SHP77 treated with DMSO at 0.1 percent for 48 hours (cell line): Measurements from ENCODE around the gene KCNMA1.
A peak's percentile ranks its signal among the peaks of the same experiment; 100 is the strongest.

Experiments
- DNase-seq: peaks from one replicate; lab custom pipeline; 2025; lab: John Stamatoyannopoulos, UW

The KCNMA1 gene

DNA sequence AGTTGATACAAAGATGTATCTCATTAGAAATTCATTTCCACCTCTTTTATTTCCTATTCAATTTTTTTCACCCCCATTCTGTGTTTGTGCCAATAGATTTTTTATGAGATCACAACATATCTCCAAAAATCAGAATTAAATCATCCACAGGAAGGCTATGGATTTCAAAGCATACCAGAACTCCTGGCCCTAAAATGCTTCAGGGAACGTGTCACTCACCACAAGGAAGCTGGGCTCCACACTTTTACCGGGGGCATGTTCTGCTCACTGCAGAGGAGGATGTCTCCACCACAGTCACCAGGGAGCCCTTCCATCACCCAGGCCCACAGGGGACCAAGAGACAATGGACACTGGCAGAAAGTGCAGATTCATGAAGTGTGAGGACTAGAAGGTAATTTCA is 456.8 kb downstream of the KCNMA1 start:
- DNase-seq, result no peak

DNA sequence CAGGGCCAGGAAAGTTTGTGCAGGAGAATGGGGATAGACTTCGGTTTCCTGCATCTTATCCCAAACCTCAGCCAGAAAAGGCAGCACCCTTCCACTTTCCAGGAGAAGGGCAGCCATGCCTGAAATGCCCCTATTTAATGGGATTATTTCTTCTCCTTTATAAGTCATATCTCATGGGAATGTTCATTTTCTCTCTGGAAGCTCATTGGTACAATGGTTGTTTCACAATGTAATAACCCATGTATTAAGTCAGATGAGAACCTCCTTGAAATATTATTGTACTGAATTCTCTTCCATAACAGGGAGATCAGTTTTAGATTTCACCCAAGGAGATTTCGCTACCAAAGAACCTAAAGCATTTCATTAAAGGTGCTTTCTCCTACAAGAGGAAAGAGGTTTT is 457.5 kb downstream of the KCNMA1 start:
- no peak for DNase-seq

DNA sequence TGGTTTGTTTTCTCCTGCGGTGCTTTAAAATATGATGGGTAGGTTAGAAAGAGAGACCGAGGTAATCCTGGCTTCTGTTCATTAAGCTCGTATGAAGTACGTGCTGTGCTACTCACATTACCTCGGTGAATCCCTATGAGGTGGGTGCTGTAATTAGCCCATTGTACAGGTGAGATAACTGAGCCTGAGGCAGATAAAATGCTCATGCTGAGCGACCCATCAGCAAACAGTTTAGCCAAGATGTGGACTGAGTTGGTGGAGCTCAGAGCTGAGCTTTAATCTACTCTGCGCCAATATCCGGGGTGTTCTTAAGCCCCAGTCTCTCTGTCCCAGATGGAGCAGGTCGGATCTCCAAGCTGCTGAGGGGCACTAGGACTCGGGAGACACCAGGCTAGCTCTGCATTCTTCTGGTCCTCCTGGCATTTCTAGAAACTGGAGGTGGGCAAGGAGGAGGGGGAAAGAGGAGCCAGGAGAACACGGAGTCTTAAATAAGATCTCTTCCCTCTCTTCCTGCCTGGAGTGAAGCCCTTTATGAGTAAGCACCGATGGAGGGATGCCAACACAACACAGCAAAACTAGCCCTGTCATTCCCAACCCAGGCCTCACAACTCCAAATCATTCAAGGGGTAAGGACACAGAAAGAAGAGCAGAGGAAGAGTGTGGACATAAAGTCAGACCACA is 458.5 kb downstream of the KCNMA1 start:
- no peak for DNase-seq

DNA sequence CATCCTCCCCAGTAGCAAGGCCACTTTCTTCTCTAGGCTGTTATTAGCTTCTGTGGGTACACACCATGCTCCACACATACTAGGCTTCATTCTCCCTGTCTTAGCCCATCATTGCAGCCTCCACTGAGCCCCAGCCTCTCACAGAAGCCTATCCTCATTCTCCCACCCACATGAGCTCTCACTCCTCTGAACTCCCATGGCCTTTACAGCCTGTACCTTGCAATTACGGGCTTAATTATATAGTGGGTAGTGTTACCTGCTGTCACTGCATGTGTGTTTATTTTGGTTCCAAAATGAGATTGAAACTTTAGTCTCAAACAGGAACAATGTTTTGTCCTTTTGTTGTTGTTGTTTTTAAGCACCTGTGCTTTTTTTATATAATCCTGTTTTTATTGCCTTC is 460.0 kb downstream of the KCNMA1 start:
- no peak for DNase-seq

DNA sequence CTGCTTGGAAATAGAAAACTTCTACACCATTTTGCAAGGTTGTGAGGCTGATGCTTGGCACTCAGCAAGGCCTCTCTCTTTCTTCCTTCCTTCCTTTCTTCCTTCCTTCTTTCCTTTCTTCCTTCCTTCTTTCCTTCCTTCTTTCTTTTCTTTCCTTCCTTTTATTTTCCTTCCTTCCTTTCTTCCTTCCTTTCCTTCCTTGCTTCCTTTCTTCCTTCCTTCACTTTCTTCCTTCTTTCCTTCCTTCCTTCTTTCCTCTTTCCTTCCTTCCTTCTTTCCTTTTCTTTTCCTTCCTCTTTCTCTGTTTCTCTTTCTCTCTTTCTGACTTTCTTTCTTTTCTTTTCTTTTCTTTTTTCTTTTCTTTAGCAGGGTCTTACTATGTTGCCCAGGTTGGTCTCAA is 460.4 kb downstream of the KCNMA1 start:
- no peak for DNase-seq

DNA sequence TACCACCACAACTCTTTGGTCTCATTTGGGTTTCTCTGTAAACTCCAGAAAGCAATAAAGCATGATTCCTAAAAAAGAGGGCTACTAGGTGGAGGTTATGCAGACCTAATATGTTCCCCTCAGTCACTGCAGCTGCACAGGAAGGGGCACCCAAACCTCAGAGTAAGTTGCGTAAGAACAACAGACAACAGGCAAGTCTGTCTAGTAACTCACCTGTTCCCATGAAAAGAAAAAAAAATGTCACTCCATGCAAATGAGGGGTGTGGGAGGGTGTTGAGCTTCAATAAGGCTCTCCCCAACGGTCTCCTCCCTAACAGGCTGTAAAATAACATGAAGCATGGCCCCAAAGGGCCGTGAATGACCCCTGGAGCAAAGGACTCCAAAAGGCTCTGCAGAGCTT is 461.4 kb downstream of the KCNMA1 start:
- DNase-seq, result no peak

DNA sequence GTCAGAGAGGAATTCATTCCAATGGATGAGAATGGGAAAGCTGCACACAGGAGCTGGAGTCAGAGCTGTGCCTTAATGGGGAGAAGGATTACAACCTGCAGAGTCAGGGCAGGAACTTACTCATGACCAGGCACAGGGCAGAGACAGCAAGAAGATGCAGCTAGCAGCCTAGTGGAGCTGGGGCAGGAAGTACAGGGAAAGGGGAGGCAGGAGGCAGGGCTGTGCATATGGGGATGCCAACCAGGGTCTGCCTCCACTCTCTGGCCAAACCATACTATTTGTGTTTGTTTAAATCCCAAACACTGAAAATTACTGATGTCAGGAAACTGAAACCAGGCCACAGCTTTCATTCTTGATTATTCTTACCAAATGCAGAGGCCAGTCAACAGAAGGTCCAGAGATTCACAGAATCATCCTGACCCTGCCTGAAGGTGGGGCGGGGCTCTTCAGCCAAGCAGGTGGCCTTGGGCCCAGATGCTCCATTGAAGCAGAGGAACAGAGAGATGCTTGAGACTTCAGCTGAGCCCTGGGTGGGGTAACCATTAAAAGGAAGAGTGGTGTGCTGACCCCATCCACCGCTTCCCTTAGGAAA is 461.9 kb downstream of the KCNMA1 start:
- DNase-seq, result no peak

DNA sequence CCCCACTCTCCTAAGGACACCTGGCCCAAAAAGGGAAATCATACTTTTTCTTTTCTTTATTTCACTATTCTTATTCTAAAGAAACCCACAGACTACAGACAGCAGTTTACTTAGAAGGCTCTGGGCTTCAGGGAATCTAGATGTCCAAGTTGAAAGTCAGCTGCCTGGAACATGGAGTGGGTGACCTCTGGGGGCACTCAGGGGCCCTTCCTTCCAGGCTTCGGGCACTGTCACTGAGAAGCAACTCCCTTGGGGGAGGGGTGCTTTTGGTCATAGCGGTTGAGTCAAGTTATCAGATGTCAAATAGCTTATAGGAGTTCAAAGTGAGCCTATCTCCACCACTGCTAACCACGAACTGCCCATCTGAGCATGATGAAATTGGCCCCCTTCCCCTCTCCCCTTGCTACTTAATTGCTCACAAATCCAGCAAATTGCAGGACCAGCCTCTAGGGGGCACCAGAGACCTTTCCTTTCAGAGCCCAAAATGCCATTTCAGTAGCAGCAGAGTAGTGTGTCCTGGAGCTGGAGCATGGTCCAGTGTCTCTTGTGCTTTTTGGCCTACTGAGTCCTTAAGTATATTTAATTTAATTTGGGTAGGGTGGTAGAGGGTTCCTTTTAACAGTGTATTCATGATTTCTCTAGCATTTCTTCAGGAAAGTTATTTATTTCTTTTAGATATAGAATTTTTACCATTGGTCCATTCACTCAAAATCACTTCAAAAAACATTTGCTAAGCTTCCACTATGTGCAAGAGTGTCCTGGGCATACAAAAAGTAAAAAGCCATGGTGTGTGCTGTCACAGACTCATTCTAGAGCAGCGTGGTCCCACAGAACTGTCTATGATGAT is 463.8 kb downstream of the KCNMA1 start:
- DNase-seq, result peak; percentile 11

DNA sequence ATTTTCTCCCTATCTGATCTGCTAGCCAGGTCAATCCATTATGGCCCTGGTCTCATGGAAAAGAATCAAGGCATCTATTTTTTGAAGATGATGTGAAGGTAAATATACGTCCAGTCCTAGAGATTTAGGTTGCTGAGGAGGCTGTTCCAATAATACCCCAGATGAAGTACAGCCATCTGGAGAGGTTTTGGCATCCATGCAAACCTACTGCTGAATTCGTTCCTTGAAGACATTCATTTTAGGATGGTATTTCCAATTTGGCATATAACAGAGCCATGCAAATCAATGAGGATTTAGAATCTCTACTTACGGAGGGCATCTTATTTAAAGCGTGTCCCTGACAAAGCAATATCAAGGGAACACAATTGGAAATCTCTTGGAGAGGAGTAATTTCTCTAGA is 465.5 kb downstream of the KCNMA1 start:
- DNase-seq, result no peak

DNA sequence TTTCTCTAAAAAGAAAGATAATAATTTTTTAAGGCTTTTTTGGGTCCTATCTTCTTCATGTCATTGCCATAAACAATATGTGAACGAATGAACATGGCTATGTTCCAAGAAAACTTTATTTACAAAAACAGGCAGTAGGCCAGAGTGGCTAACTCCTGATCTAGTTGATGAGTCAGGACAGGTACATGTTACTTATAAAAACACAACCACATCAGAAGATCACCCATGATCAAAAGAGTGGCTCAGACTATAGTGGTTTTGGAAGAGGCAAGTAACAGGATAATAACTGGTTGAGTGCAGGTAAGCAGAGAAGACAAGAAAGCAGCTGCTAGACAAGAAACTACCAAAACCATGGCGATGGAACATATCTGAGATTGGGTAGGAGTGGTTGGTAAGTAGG is 468.7 kb downstream of the KCNMA1 start:
- DNase-seq, result no peak

DNA sequence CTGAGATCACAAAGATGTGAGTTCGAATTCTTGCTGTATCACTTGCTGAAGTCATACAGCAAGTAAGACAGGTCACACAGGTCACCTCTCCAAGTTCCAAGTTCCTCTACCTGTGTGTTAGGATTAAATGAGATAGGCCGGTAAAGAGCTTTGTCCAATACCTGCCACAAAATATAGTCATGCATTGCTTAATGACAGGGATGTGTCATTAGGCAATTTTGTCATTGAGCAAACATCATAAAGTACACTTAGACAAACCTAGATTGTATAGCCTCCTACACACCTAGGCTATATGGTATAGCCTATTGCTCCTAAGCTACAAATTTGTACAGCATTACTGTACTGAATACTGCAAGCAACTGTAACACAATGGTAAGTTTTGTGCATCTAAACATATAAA is 469.4 kb downstream of the KCNMA1 start:
- DNase-seq, result no peak

DNA sequence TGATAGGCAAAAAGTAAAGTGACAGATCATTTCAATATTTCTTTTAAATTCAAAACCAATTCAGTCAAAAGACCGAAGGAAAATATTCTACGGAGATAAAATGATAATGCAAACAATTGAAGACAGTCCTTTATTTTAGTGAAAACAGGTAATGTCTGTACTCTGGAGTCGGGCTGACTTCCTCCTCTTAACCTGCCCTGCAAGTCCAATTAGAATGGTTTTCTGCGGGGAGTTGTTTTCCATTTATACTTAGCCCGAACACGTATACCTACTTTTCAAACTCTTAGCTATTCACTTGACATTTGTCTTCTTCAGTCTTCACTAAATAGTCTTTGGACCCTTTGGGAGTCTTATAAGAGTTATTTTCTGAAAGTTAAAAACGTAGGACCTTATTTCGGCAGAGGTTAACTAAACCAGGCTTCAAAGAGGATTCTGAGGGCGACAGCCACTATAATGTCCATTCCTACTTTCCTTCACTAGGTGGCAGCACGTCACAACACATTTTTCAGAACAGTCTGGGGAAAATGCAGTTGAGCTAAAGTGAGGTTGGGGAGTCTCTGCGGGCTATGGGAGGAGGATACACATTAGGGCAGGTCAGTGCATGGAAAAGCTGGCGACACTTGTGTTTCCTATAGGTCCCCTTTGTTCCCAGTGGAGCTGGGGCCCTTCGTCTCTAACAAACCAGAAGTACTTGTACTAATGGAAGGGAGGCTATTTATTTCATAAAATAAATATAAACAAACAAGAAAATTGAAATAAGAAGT is 472.0 kb downstream of the KCNMA1 start:
- DNase-seq, result peak; percentile 36

DNA sequence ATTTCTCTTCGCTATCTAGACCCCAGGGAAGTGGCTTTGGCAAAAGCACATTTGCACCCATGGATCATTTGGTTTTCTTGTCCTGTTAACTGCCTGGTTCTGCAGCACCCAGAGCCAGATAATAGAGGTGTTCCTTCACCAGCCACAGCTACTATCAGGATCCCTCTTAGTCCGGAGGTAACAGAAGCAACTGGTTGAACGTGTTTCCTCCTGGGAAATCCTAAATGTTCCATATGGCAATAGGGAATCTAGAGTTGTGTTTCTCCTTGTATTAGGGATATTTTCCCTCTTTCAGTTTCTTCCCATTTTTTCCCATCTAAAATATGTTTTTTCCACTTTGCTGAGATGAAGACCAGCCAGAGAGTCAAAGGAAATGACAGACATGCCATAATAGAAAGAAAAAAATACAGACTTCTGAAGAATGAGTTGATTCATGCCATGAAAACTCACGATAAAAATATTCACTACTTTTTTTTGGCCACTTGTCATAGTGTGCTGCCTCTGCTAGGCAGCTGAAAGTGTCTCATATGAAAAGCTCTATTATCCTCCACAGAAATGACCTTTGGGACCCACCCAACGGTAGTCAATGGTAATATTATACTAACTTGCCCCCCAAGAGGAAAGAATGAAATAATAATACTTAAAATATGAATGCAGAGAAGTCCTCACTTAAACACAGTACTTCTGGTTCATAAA is 472.8 kb downstream of the KCNMA1 start:
- no peak for DNase-seq

DNA sequence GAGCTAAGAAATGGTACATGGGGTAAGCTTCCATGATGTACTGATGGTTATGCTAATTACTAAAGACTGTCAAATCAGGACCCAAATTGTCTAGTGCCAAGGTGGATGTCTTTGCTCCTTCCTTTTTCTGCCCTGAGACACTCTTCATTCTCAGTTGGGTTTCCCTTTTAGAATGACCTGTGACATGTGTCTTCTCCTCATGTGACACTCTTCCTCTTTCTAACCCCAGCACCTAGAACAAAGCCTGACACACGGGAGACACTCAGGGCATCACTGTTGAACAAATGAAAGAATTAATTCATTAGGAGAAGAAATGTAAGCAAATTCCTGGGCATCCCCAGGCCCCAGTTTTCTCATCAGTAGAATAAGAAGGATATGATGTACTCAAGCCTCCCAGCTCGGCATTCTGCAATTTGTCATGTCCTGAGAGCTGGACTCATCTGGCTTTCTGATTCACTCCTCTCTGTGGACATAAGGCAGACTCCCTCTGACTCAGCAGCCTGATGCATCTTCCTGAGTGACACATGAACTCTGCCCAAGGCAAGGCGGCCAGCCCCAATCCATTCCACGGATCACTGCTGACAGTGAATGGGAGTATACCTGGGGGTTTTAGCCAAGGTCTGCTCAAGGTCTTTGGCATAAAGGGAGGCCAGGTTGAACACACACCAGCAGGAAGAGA is 473.8 kb downstream of the KCNMA1 start:
- DNase-seq, result no peak

DNA sequence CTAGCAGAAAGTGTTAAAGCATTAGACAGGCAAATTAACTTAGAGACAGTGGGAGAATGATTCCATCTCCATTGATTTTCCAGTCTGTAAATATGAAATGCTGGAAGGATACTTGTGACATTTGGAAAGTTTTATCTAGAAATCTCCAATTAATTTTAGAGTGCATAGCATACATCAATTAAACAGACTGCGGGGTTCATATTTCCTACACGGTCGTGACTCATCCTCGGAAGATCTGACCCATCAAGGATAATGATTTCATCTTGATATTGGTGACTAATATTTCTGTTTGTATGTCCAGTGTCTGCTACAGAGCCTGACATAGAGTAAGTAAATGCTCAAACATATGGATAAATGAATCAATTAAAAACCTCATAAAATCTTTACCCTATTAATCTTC is 474.9 kb downstream of the KCNMA1 start:
- no peak for DNase-seq

DNA sequence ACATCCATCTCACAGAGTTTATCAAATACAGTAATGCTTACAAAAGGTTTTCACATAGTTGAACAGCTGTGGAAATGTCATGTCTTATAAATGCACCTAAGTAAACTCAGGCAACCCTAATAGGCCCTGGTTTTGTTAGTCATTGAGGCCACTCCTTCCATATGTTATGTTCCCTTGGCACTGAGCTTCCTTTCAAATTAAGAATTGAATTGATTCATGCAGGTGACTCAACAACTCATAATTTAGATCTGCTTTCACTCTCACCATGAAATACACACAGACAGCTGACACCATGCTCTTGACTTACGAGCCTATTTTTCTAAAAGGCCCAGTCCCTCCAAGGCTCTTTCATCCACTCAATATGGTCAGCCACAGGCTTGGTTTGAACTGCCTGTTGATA is 476.9 kb downstream of the KCNMA1 start:
- DNase-seq, result peak; percentile 69

DNA sequence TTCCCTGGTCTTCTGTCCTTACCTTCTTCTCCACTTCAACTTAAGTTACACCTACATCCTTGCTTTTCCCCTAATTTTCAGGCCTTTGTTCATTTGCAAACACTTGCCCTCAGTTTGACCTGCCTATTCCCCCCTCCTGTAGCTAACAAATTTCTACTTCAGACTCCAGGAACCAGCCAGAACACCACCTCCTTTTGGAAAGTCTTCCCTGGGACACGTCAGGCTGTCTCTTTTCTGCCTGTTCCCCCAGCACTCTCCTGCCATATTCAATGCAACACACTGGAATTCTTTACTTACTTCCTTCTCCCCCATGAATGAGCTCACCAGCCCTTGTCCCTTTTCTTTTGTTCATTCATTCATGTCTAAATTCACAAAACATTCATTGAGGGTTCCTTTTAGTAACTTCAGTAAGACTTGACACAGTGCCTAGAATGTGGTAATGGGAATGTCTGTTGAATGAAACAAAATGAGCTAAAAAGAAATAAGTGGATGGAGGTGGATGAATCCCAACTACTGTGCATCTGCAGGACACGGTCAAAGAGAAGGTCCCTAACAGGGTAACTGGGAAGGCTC is 478.0 kb downstream of the KCNMA1 start:
- DNase-seq, result no peak

DNA sequence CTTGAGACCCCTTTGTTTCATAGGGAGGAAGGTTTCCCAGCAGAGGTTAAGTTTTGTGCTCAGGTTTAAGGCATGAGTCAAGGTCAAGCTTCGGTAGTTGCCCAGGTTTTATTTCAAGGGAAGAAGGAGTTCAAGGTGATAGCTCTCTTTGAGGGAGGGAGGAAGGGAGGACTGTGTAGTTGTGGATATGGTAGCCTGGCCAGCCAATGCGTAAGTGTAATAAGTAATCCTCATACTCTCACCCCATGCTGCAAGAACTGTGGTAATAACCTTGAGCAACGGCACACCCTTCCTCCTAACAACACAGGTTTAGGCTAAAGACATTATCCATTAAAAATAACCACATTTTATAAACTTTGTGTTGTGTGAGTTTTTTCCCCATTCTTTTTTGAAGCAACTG is 478.9 kb downstream of the KCNMA1 start:
- DNase-seq, result no peak

DNA sequence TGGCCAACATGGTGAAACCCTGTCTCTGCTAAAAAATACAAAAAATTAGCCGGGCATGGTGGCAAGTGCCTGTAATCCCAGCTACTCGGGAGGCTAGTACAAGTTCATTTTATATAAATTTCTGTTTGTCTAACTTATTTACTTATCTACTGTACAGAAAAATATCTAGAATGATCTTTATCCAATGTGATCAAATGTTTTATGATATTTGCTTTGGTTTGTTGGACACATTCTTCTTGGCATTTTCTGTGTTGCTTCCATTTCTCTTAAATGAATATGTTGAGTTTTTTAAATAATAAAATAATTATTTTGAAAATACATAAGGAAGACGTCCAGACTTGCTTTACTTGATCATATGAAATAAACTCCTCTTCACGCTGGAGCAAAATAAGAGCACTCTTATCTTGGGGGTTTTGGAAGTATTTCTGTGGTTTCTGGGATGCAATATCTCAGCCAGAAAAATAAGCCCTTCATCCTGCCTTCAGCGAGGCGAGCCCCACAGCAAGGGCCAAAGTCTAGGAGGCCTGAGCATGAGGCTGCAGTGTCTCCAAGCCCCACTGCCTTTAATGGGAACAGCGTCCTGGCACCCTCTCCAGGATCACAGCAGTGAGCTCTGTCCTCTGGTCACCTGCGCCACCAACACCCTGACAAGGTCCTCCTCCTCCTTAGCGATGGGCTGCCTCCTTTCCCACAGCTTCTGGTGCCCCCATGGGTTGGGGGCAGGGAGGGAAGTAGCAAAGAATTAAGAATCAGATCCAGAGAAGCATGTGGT is 480.2 kb downstream of the KCNMA1 start:
- no peak for DNase-seq

DNA sequence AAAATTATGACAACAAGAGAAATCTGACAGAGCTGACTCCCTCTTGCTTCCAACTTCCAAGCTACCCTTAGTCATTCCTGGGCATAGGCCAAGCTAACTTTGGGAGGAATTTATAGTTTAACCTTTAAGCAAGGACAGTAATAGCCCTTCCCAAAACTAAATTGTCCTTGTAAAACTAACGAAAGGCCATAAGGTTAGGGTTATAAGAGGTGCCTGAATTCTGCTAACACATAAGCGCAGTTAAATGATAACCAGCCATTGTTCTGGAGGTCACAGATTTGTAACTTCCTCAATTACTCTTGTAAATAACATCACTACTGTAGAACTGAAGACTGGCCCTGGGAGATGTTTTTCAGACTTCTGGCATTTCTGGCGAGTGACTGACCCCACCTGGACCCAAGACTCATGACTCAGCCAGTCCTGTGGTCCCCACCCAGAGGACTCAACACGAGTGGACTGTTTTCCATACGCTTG is 481.2 kb downstream of the KCNMA1 start:
- no peak for DNase-seq
